NOMO-1 treated with DMSO at 0.1 percent for 48 hours (cell line): ENCODE measurements around the gene RELN.

Experiments used
- DNase-seq: peaks from one replicate; lab custom pipeline; 2025; ENCODE audit not compliant: unreplicated experiment; lab: John Stamatoyannopoulos, UW

The RELN gene

GRCh38 chr7:103727982-103728610 is 261.4 kb downstream of the RELN start:
- no peak for DNase-seq

- DNase-seq = no peak
Measured at GRCh38 chr7:103719070-103719469, 270.4 kb downstream of the RELN start.

DNA sequence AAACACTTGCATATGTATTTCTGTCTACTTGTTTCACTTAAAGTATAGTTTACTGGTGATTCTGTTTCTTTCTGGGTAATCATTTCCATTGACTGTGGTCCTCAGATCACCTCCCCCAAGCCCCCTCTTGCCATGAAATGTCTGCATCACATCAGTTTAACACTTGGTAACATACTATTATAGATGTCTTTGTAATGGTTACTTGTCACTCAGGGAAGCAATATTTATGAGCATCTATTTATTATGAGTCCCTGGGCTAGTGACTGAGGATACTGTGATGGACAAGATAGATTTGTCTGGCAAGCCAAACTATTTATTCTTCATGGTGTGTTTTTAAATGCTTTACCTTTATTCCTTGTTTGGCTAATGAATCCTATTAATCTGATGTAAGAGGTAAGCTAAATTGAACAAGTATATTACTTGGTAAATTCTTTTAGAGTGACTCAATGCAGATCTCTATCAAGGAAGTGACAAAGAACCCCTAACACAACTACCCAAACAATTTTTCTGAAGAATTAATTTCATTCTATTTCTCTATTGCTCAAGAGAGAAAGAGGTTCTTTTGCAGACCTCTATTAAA is 270.9 kb downstream of the RELN start:
- no peak for DNase-seq

DNA sequence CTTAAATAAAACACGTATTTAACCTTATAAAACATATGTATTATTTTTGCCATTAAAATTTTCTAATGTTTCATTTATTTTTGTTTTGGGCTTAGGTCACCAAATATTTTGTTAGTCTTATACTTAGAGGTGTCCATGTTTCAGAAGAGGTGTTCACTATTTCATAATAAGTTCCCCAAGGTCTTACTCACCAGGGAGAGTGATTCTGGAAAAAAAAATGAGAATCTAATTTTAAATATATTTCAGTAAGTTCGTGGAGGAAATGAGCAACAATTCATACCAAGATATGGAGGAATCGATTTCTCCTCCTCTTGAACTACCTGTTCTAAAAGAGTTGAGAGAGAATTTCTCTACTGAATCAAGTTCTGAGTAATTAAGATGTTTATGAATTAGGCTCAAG is 271.9 kb downstream of the RELN start:
- DNase-seq = no peak

GRCh38 chr7:103715376-103716120 is 273.9 kb downstream of the RELN start:
- no peak for DNase-seq

- no peak for DNase-seq
Measured at GRCh38 chr7:103714376-103714927, 275.0 kb downstream of the RELN start.

- no peak for DNase-seq
Measured at GRCh38 chr7:103712991-103713778, 276.3 kb downstream of the RELN start.

DNA sequence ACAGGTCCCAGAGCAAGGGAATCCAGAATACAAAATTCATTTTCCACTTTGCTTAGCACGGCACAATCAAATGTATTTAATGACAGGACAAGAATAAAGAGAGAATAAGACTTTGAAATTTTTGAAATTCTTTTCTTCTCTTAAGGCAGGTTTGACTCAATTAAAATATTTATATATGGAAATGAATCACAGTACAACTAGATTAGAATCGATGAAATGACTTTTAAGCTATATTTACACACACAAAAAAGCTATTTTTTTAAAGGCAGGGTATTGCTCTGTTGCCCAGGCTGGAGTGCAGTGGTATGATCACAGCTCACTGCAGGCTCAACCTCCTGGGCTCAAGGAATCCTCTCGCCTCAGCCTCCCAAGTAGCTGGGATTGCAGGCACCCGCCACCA is 278.0 kb downstream of the RELN start:
- no peak for DNase-seq

DNA sequence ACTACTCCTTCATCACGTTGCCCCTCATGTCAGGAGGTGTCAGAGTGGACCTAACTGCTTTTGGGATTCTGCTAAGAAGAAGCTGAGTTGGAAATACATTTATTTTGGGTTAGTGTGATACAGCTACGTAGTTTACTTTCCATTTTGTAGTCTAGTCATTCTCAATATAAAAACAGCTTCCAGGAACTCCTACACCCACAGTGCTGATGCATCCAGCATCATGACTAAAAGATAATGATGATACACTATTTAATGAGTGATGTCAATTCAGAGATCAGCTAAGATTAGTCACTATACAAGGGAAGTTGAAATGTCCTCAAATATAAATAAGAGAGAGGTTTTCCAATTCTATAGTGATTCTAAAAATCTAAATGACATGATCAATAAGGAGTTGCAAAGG is 279.2 kb downstream of the RELN start:
- DNase-seq = no peak

DNA sequence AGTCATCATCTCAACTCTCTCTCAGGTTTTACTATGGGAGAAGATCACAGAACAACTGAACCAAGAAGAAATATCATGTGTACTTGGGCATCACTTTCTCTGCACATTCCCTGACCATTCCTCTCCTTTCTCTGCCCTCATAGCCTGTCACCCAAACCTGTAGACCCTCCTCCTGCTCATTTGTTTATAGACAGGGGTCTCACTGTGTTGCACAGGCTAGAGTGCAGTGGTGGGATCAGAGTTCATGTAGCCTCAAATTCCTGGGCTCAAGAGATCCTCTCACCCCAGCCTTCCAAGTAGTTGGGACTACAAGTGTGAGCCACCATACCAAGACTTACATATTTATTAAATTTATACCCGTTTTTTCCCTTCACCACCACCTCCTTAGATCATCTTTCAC is 282.7 kb downstream of the RELN start:
- DNase-seq = no peak

GRCh38 chr7:103705542-103705941 is 283.9 kb downstream of the RELN start:
- DNase-seq = no peak

DNA sequence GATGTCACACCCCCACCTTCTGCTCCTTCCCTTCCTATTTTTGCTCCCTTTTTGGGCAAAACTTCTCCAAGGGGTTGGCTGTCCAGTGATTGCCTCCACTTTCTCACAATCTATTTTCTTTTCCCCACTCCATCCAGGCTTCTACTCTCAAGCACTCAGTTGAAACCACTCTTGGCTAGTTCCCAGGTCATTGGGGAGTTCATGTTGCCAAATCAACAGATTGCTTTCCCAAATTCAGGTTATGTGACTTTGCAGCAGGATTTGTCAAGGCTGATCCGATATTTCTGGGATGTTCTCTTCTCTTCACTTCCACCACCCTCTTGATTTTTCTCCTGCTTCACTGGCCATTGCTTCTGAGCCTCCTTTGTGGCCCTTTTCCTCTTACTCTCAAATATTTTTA is 284.8 kb downstream of the RELN start:
- no peak for DNase-seq

DNA sequence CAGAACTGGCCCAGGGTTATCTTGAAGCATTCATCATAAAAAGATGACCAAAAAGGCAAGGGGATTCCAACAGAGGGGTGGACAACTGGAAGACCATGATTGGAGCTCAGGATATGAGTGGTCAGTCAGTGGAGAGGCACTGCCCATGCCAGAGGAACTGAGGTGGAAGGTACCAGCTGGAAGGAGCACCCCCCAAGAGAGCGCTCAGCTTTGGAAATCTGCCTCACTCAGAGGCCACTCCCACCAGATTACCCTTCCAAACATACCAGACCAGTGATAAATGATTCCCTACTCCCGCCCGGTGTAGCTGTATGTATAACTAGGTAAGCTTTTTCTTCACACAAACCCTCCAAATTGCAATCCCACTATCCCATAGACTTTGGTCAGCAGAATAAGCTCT is 286.5 kb downstream of the RELN start:
- no peak for DNase-seq

- DNase-seq = no peak
Measured at GRCh38 chr7:103702454-103702853, 287.0 kb downstream of the RELN start.

DNA sequence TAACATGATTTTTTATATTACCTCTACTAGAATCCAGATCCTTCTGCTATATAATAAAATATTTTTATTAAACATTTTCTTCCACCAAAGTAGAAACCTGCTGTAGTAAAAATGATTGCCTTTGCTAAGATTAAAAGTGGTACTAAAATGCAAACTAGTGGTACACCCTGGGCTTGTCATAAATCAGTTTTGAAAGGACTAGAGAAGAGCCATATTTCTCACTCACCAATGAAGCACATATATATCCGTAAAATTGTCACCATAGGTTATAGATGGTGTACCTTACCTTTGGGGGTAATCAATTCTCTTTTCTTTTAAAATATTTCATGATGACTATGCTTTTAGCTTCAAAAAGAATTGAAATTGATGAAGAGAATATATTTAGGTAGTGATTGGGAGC is 290.4 kb downstream of the RELN start:
- no peak for DNase-seq

DNA sequence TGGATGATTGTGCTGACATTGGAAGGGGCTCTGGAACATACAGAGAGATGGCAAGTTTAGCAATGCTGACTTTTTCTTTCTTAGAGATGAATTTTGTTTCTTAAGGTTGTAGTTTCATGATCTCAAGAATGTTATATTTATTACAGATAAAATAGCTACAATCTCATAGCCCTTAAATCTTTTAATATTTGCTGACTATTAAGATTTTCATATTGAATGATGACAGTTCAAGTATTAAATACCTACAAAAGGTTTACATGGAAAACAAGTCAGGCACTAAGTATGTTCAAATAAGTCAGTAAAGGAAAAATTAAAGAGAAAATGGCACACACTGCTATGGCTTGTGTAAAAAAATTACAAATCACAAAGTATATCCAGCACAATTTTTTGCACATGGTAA is 291.4 kb downstream of the RELN start:
- DNase-seq = no peak

DNA sequence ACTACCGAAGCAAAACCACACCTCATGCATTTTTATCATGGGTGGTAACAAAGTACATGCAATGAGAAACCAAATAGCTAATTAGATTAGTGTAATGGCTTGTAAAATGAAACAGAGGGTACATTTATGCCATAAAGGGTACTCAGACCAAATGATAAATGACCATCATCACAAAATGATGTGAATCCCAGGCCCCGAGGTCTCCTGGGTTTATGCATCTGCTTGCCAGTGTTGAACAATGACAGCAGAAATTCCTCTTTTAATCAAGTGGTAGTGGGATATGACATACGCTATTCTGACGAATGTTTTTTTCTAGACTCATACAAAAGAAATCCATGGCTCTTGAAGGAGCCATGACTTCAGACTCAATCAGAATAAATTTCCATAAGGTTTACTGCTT is 293.9 kb downstream of the RELN start:
- no peak for DNase-seq

GRCh38 chr7:103694304-103694703 is 295.2 kb downstream of the RELN start:
- no peak for DNase-seq

- no peak for DNase-seq
Measured at GRCh38 chr7:103691291-103691690, 298.2 kb downstream of the RELN start.

- no peak for DNase-seq
Measured at GRCh38 chr7:103690242-103690974, 299.1 kb downstream of the RELN start.

GRCh38 chr7:103689255-103689654 is 300.2 kb downstream of the RELN start:
- no peak for DNase-seq
